ENCODE data around the gene MAP2K5.

DNA sequence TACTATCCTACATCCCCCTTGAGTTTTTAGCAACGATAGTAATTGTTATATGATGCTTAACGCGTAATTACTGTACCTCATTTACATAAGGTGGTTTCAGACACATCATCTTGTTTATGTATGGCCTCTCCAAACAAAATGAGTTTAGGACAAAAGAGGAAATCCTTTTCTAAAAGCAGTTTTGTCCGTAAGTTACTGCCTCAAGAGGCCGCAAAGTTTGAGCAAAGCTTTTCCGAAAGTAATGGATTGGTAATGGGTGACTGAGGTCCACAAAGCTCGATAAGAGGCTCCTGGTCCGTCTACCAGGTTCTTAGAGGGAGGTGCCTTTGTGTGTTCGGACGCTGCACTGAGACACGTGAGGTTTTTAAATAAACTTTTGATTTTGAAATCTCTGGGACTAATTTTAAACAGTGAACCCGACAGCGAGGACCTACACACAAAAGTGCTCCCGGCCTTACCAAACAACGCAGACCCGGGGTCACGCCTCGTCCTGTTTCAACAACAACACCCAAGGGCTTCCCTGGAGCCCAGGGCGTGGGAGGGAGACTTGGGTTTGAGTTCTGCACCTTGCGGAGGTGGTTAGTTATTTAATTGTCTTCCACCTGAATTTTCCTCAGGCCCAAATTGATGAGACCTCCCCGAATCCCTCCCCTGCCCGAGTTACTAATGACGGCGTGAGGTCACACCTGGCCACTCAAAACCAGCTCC lies 22.0 kb upstream of the MAP2K5 start:
- TF ChIP-seq, protein P1, sequence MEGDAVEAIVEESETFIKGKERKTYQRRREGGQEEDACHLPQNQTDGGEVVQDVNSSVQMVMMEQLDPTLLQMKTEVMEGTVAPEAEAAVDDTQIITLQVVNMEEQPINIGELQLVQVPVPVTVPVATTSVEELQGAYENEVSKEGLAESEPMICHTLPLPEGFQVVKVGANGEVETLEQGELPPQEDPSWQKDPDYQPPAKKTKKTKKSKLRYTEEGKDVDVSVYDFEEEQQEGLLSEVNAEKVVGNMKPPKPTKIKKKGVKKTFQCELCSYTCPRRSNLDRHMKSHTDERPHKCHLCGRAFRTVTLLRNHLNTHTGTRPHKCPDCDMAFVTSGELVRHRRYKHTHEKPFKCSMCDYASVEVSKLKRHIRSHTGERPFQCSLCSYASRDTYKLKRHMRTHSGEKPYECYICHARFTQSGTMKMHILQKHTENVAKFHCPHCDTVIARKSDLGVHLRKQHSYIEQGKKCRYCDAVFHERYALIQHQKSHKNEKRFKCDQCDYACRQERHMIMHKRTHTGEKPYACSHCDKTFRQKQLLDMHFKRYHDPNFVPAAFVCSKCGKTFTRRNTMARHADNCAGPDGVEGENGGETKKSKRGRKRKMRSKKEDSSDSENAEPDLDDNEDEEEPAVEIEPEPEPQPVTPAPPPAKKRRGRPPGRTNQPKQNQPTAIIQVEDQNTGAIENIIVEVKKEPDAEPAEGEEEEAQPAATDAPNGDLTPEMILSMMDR (conservative IDR thresholded peaks at IDR 0.05 in 1 of 2, IDR thresholded peaks at IDR 0.05 in 1 of 2; ENCODE audit: extremely low read depth in 1 of 2, insufficient read depth in 1 of 2, low read depth in 1 of 2, low read length in 2 of 2), result no peak
- TF ChIP-seq EZH2 (IDR thresholded peaks at IDR 0.05; ENCODE audit: borderline replicate concordance, low read length), result no peak
